Osteocyte (in vitro differentiated cells): ENCODE data around the gene RETREG3. TPM values are rescaled to one million over a fixed set of nuclear protein-coding genes. Genes with fewer than 3 reads are reported as not detected.
"Not testable (repeated sequence)": the region's sequence is repeated elsewhere in the genome, so short reads cannot be mapped to it uniquely, and the experiment has no call there.

Experiments used
- DNase-seq: peaks from one replicate; pipeline ENCODE4 v3.0.0; 2021; ENCODE audit warnings: mixed read lengths; ENCODE audit not compliant: unreplicated experiment; ENCODE audit errors: extremely low spot score
- H3K27ac Mint-ChIP-seq: one replicate; pipeline ENCODE4 v1.8.0; 2021; ENCODE audit warnings: mild to moderate bottlenecking, mixed read lengths; ENCODE audit not compliant: unreplicated experiment
- H3K27me3 Mint-ChIP-seq: one replicate; pipeline ENCODE4 v1.8.0; 2021; ENCODE audit warnings: mixed read lengths; ENCODE audit not compliant: unreplicated experiment
- H3K36me3 Mint-ChIP-seq: one replicate; pipeline ENCODE4 v1.8.0; 2021; ENCODE audit warnings: mixed read lengths; ENCODE audit not compliant: unreplicated experiment
- H3K4me1 Mint-ChIP-seq: one replicate; pipeline ENCODE4 v1.8.0; 2021; ENCODE audit warnings: mixed read lengths; ENCODE audit not compliant: unreplicated experiment
- H3K4me3 Mint-ChIP-seq: one replicate; pipeline ENCODE4 v1.8.0; 2021; ENCODE audit warnings: mild to moderate bottlenecking, moderate library complexity, mixed read lengths; ENCODE audit not compliant: unreplicated experiment
- H3K9me3 Mint-ChIP-seq: one replicate; pipeline ENCODE4 v1.8.0; 2021; ENCODE audit warnings: mixed read lengths; ENCODE audit not compliant: unreplicated experiment
- CTCF ChIP-seq: fragments of 200-600 bp; sonication (generic); IDR thresholded peaks from 2 replicates; pipeline ENCODE4 v1.5.0; 2021; ENCODE audit warnings: antibody characterized with exemption, mild to moderate bottlenecking, moderate library complexity
- total RNA-seq: library from RNA; stranded (reverse); gene quantifications from 2 replicates; pipeline ENCODE4 v1.2.1, GENCODE V29; 2021

The RETREG3 gene
- total RNA-seq, 1 donor from 2014 or later = 80.1 TPM

GRCh38 chr17:42560246-42560645 lies 48.9 kb downstream of the RETREG3 start:
- no peak for DNase-seq
- no peak for TF ChIP-seq CTCF
- Mint-ChIP-seq H3K4me1 (peaks cover 39% of the 10 kb centered on the region), H3K27ac (peak overlapping the region; percentile 11), H3K9me3 (no peaks in the 10 kb centered on the region), H3K36me3 (no peaks in the 10 kb centered on the region), H3K4me3 (no peak overlapping the region), H3K27me3 (no peaks in the 10 kb centered on the region)

- H3K27me3 Mint-ChIP-seq = no peaks in the 10 kb centered on the region
- H3K36me3 Mint-ChIP-seq = no peaks in the 10 kb centered on the region
- H3K4me3 Mint-ChIP-seq = no peak overlapping the region
- H3K4me1 Mint-ChIP-seq = peaks cover 44% of the 10 kb centered on the region
- no peaks in the 10 kb centered on the region for H3K9me3 Mint-ChIP-seq
- TF ChIP-seq CTCF = no peak
- no peak for DNase-seq
- H3K27ac Mint-ChIP-seq = no peak overlapping the region
These were observed 50.1 kb downstream of the RETREG3 start for GRCh38 chr17:42559075-42559474.

GRCh38 chr17:42555961-42556617 lies 53.1 kb downstream of the RETREG3 start:
- not testable (repeated sequence) for H3K27me3 Mint-ChIP-seq, H3K9me3 Mint-ChIP-seq, DNase-seq, H3K27ac Mint-ChIP-seq, H3K36me3 Mint-ChIP-seq
- peaks cover 27% of the 10 kb centered on the region for H3K4me1 Mint-ChIP-seq
- H3K4me3 Mint-ChIP-seq = peak overlapping the region; percentile 91

- Mint-ChIP-seq H3K36me3 (peaks cover 4% of the 10 kb centered on the region), H3K4me3 (peak overlapping the region; percentile 91), H3K4me1 (peaks cover 25% of the 10 kb centered on the region), H3K27me3 (no peaks in the 10 kb centered on the region), H3K9me3 (no peaks in the 10 kb centered on the region), H3K27ac (peak overlapping the region; percentile 92)
- no peak for TF ChIP-seq CTCF
- no peak for DNase-seq
These were observed 54.0 kb downstream of the RETREG3 start for GRCh38 chr17:42555122-42555622.

- peak overlapping the region; percentile 91 for H3K4me3 Mint-ChIP-seq
- H3K27me3 Mint-ChIP-seq = no peaks in the 10 kb centered on the region
- H3K9me3 Mint-ChIP-seq = no peaks in the 10 kb centered on the region
- peaks cover 4% of the 10 kb centered on the region for H3K36me3 Mint-ChIP-seq
- peak; percentile 93 for DNase-seq
- no peak for TF ChIP-seq CTCF
- H3K27ac Mint-ChIP-seq = peak overlapping the region; percentile 92
- peaks cover 24% of the 10 kb centered on the region for H3K4me1 Mint-ChIP-seq
These were observed 54.7 kb downstream of the RETREG3 start for GRCh38 chr17:42554250-42555121.
